Astrocyte (in vitro differentiated cells and primary cell): ENCODE data around the gene GPA33.

ENCODE experiments used
- EZH2 ChIP-seq: IDR thresholded peaks from 2 replicates; pipeline ENCODE4 v1.6.1; 2012; ENCODE audit warnings: mild to moderate bottlenecking, low read length, inconsistent platforms; ENCODE audit not compliant: insufficient read depth
- TF ChIP-seq, protein P1 (sequence below): IDR thresholded peaks from 2 replicates; pipeline ENCODE4 v1.5.1; 2011; ENCODE audit warnings: low read depth, mild to moderate bottlenecking, inconsistent platforms, low read length, moderate library complexity; ENCODE audit not compliant: insufficient read depth

DNA sequence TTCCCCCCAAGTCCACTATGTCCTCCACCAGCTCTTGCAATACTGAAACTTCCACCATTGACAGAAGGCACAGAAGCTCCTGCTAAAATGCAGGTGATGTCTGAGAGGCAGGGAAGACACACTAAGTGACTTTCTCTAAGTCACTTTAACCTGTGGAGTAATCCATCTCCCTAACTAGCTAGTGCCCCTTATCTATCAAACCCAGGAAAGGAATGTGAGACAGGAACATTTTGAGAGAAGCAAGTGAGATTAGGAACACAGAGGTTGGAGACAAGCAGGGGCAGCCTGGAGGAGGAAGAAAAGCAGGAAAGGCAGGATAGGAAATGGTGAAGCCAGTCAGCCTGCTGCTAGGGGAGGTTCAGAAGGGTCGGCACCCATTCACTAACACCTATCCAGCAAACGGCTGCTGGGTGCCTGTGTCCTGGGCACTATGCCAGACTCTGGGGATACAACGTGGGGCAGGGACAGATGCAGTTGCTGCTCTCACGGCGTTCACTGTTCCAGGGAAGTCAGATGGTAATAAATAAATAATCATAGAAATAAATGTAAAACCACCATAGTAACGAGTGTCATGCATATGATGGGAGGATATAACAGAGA lies 7.0 kb downstream of the GPA33 start:
- TF ChIP-seq, protein P1, sequence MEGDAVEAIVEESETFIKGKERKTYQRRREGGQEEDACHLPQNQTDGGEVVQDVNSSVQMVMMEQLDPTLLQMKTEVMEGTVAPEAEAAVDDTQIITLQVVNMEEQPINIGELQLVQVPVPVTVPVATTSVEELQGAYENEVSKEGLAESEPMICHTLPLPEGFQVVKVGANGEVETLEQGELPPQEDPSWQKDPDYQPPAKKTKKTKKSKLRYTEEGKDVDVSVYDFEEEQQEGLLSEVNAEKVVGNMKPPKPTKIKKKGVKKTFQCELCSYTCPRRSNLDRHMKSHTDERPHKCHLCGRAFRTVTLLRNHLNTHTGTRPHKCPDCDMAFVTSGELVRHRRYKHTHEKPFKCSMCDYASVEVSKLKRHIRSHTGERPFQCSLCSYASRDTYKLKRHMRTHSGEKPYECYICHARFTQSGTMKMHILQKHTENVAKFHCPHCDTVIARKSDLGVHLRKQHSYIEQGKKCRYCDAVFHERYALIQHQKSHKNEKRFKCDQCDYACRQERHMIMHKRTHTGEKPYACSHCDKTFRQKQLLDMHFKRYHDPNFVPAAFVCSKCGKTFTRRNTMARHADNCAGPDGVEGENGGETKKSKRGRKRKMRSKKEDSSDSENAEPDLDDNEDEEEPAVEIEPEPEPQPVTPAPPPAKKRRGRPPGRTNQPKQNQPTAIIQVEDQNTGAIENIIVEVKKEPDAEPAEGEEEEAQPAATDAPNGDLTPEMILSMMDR = no peak
- no peak for TF ChIP-seq EZH2
